Liver (tissue), 9 donors: ENCODE results near the gene TNRC6B. TPM values are rescaled to one million over a fixed set of nuclear protein-coding genes. Genes with fewer than 3 reads are reported as not detected.

Experiments used
- DNase-seq: peaks from one replicate; pipeline ENCODE4 v3.0.0-alpha.2; 2017; ENCODE audit warnings: low spot score
- H3K27ac ChIP-seq, 2 donors: one replicate each; pipeline ENCODE4 v1.7.0; 2013; ENCODE audit warnings: inconsistent platforms in 2 of 2, low read length in 2 of 2, control low read depth in 1 of 2, low read depth in 1 of 2, mild to moderate bottlenecking in 1 of 2
- H3K27me3 ChIP-seq, 4 donors: one replicate each; pipeline versions ENCODE4 v1.6.1 to v1.7.0; 2013; ENCODE audit warnings: low read length in 3 of 4, inconsistent platforms in 1 of 4, mild to moderate bottlenecking in 1 of 4, moderate library complexity in 1 of 4; ENCODE audit not compliant: control insufficient read depth in 4 of 4, insufficient read depth in 4 of 4
- H3K36me3 ChIP-seq, 4 donors: one replicate each; pipeline versions ENCODE4 v1.6.1 to v1.7.0; 2013; ENCODE audit warnings: low read length in 3 of 4, mild to moderate bottlenecking in 3 of 4, low read depth in 1 of 4, moderate library complexity in 1 of 4; ENCODE audit not compliant: control insufficient read depth in 4 of 4, insufficient read depth in 3 of 4
- H3K4me1 ChIP-seq, 4 donors: one replicate each; pipeline versions ENCODE4 v1.6.1 to v1.7.0; 2013; ENCODE audit warnings: low read length in 3 of 4, mild to moderate bottlenecking in 3 of 4, moderate library complexity in 1 of 4; ENCODE audit not compliant: control insufficient read depth in 4 of 4, insufficient read depth in 4 of 4
- H3K4me3 ChIP-seq, 3 donors: one replicate each; pipeline versions ENCODE4 v1.6.1 to v1.7.0; 2013; ENCODE audit warnings: low read length in 3 of 3, control low read depth in 1 of 3, low read depth in 1 of 3, mild to moderate bottlenecking in 1 of 3
- H3K9ac ChIP-seq, 2 donors: one replicate each; pipeline ENCODE4 v1.7.0; 2013; ENCODE audit warnings: low read length in 2 of 2, mild to moderate bottlenecking in 2 of 2, moderate library complexity in 2 of 2, control low read depth in 1 of 2, low read depth in 1 of 2
- H3K9me3 ChIP-seq, 4 donors: one replicate each; pipeline versions ENCODE4 v1.6.1 to v1.7.0; 2013; ENCODE audit warnings: low read length in 3 of 4; ENCODE audit not compliant: control insufficient read depth in 4 of 4
- EGR1 ChIP-seq, 2 donors: IDR thresholded peaks; 2 replicates each; pipeline ENCODE4 v1.6.1; 2016 to 2018; ENCODE audit warnings: antibody characterized with exemption in 2 of 2, low read depth in 2 of 2
- FOXA1 ChIP-seq: IDR thresholded peaks from 2 replicates; pipeline ENCODE4 v1.6.1; 2016; ENCODE audit warnings: antibody characterized with exemption
- FOXA2 ChIP-seq: IDR thresholded peaks from 2 replicates; pipeline ENCODE4 v1.6.1; 2016; ENCODE audit warnings: antibody characterized with exemption
- GABPA ChIP-seq, 2 donors: IDR thresholded peaks in 1 of 2; conservative IDR thresholded peaks in 1 of 2; 2 replicates each; pipeline ENCODE4 v1.6.1; 2016; ENCODE audit warnings: antibody characterized with exemption in 2 of 2, mild to moderate bottlenecking in 1 of 2, moderate library complexity in 1 of 2
- HNF4A ChIP-seq, 2 donors: conservative IDR thresholded peaks; 2 replicates each; pipeline ENCODE4 v1.6.1; 2016; ENCODE audit warnings: antibody characterized with exemption in 2 of 2, mild to moderate bottlenecking in 2 of 2
- HNF4G ChIP-seq: IDR thresholded peaks from 2 replicates; pipeline ENCODE4 v1.6.1; 2016; ENCODE audit warnings: antibody characterized with exemption
- JUND ChIP-seq, 2 donors: IDR thresholded peaks; 2 replicates each; pipeline ENCODE4 v1.6.1; 2016; ENCODE audit warnings: antibody characterized with exemption in 2 of 2
- MAX ChIP-seq: IDR thresholded peaks from 2 replicates; pipeline ENCODE4 v1.6.1; 2016; ENCODE audit warnings: antibody characterized with exemption
- NR2F2 ChIP-seq: IDR thresholded peaks from 2 replicates; pipeline ENCODE4 v1.6.1; 2016; ENCODE audit warnings: antibody characterized with exemption
- RAD21 ChIP-seq, 2 donors: IDR thresholded peaks; 2 replicates each; pipeline ENCODE4 v1.6.1; 2016; ENCODE audit warnings: antibody characterized with exemption in 2 of 2, mild to moderate bottlenecking in 2 of 2
- SP1 ChIP-seq: IDR thresholded peaks from 2 replicates; pipeline ENCODE4 v1.6.1; 2018; ENCODE audit warnings: antibody characterized with exemption, mild to moderate bottlenecking
- TAF1 ChIP-seq: conservative IDR thresholded peaks from 2 replicates; pipeline ENCODE4 v1.6.1; 2016; ENCODE audit warnings: antibody characterized with exemption, mild to moderate bottlenecking
- WGBS: extraction: QIAGEN DNeasy Blood & Tissue Kit; methylation state at CpG from one replicate; pipeline ENCODE4 v1.1.7; 2013; 5-methylcytosine and 5-hydroxymethylcytosine counted together
- polyA plus RNA-seq, 2 donors: library from polyadenylated mRNA; stranded (reverse) in 1 of 2; unstranded in 1 of 2; fragments of 200-250 nt in 1 of 2; fragments of >200 nt in 1 of 2; fragmentation: Nextera tagmentation in 1 of 2; extraction: Ambion mirVana in 1 of 2; gene quantifications; one replicate each; pipeline versions ENCODE4 v1.2.1 to v1.2.3, GENCODE V29; 2013 to 2015
- total RNA-seq, 2 donors: library from RNA; depleted of rRNA; stranded (reverse); fragments of >200 nt; gene quantifications; one replicate each; pipeline ENCODE4 v1.2.3, GENCODE V29; 2014
- TF ChIP-seq, protein P1 (sequence below): fragments of 150-350 bp; IDR thresholded peaks from 2 replicates; pipeline ENCODE4 v1.5.1; 2017; ENCODE audit warnings: improper control_type of control experiment, low read depth, low read length; ENCODE audit not compliant: missing input control
- TF ChIP-seq, protein P2 (sequence below): IDR thresholded peaks from 2 replicates; pipeline ENCODE4 v1.6.1; 2016; ENCODE audit warnings: antibody characterized with exemption
- TF ChIP-seq, protein P3 (sequence below): IDR thresholded peaks from 2 replicates; pipeline ENCODE4 v1.6.1; 2016; ENCODE audit warnings: antibody characterized with exemption, mild to moderate bottlenecking
- donor health status: healthy.
- donor health status: healthy.
- donor health status: healthy.
- donor health status: healthy.
- donor health status: healthy.

TNRC6B gene
- total and polyA plus RNA-seq, 4 donors = 4.6 to 39.1 (median 26.4) TPM

GRCh38 chr22:40294696-40295095 lies 117.0 kb downstream of the TNRC6B start (continued):
- TF ChIP-seq RAD21 (IDR thresholded peaks at IDR 0.05) (no peak), HNF4G (no peak)
- TF ChIP-seq, protein P1, sequence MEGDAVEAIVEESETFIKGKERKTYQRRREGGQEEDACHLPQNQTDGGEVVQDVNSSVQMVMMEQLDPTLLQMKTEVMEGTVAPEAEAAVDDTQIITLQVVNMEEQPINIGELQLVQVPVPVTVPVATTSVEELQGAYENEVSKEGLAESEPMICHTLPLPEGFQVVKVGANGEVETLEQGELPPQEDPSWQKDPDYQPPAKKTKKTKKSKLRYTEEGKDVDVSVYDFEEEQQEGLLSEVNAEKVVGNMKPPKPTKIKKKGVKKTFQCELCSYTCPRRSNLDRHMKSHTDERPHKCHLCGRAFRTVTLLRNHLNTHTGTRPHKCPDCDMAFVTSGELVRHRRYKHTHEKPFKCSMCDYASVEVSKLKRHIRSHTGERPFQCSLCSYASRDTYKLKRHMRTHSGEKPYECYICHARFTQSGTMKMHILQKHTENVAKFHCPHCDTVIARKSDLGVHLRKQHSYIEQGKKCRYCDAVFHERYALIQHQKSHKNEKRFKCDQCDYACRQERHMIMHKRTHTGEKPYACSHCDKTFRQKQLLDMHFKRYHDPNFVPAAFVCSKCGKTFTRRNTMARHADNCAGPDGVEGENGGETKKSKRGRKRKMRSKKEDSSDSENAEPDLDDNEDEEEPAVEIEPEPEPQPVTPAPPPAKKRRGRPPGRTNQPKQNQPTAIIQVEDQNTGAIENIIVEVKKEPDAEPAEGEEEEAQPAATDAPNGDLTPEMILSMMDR = no peak

DNA sequence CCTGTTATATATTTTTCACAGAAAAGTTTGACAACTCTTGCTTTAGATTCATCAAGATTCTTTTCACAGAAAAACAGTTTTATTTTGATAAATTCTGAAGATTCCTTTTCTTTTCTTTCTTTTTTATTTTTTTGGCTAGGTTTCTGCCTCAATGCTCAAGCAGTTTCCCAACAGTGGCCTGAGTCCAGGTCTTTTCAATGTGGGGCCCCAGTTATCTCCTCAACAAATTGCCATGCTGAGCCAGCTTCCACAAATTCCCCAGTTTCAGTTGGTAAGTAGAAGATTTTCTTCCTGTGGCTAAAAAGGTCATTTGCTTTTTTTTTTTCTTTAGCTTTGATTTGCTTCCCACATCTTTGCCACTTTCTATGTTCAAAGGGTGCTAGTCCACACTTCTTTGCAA lies 122.6 kb downstream of the TNRC6B start:
- H3K9me3 ChIP-seq = no peaks in the 10 kb centered on the region
- H3K4me3 ChIP-seq = no peak overlapping the region
- no peak for DNase-seq
- H3K27ac ChIP-seq = no peak overlapping the region
- H3K9ac ChIP-seq = no peak overlapping the region
- no peak for TF ChIP-seq HNF4G
- H3K27me3 ChIP-seq = no peaks in the 10 kb centered on the region
- H3K4me1 ChIP-seq = no peaks in the 10 kb centered on the region
- peaks cover 11 to 41% (median 33%) of the 10 kb centered on the region in 4 donors for H3K36me3 ChIP-seq

- no peak for DNase-seq
- H3K27ac ChIP-seq = no peak overlapping the region
- no peak overlapping the region for H3K9ac ChIP-seq
- H3K36me3 ChIP-seq = peaks cover 8 to 41% (median 30%) of the 10 kb centered on the region in 4 donors
- 95% methylated on average over 11 of the region's 11 CpGs for WGBS
- H3K9me3 ChIP-seq = no peaks in the 10 kb centered on the region
- H3K27me3 ChIP-seq = no peaks in the 10 kb centered on the region
- no peak for TF ChIP-seq SP1
- no peak for TF ChIP-seq HNF4G
- no peak for TF ChIP-seq GABPA (IDR thresholded peaks at IDR 0.05 in 1 of 2, conservative IDR thresholded peaks at IDR 0.05 in 1 of 2)
- no peak for TF ChIP-seq MAX
- no peak overlapping the region for H3K4me3 ChIP-seq
- no peaks in the 10 kb centered on the region for H3K4me1 ChIP-seq
Measured at GRCh38 chr22:40300884-40301672, 123.4 kb downstream of the TNRC6B start.

GRCh38 chr22:40302149-40302548 lies 124.4 kb downstream of the TNRC6B start:
- H3K9me3 ChIP-seq = no peaks in the 10 kb centered on the region
- H3K9ac ChIP-seq = no peak overlapping the region
- no peaks in the 10 kb centered on the region for H3K27me3 ChIP-seq
- H3K4me3 ChIP-seq = no peak overlapping the region
- H3K27ac ChIP-seq = no peak overlapping the region
- WGBS = 96% methylated on average over 11 of the region's 11 CpGs
- DNase-seq = no peak
- peaks cover 8 to 40% (median 29%) of the 10 kb centered on the region in 4 donors for H3K36me3 ChIP-seq
- no peaks in the 10 kb centered on the region for H3K4me1 ChIP-seq
- no peak for TF ChIP-seq EGR1 (IDR thresholded peaks at IDR 0.05; ENCODE audit: low read depth in 2 of 2)
- TF ChIP-seq, protein P2, sequence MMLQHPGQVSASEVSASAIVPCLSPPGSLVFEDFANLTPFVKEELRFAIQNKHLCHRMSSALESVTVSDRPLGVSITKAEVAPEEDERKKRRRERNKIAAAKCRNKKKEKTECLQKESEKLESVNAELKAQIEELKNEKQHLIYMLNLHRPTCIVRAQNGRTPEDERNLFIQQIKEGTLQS = no peak
- TF ChIP-seq, protein P3, sequence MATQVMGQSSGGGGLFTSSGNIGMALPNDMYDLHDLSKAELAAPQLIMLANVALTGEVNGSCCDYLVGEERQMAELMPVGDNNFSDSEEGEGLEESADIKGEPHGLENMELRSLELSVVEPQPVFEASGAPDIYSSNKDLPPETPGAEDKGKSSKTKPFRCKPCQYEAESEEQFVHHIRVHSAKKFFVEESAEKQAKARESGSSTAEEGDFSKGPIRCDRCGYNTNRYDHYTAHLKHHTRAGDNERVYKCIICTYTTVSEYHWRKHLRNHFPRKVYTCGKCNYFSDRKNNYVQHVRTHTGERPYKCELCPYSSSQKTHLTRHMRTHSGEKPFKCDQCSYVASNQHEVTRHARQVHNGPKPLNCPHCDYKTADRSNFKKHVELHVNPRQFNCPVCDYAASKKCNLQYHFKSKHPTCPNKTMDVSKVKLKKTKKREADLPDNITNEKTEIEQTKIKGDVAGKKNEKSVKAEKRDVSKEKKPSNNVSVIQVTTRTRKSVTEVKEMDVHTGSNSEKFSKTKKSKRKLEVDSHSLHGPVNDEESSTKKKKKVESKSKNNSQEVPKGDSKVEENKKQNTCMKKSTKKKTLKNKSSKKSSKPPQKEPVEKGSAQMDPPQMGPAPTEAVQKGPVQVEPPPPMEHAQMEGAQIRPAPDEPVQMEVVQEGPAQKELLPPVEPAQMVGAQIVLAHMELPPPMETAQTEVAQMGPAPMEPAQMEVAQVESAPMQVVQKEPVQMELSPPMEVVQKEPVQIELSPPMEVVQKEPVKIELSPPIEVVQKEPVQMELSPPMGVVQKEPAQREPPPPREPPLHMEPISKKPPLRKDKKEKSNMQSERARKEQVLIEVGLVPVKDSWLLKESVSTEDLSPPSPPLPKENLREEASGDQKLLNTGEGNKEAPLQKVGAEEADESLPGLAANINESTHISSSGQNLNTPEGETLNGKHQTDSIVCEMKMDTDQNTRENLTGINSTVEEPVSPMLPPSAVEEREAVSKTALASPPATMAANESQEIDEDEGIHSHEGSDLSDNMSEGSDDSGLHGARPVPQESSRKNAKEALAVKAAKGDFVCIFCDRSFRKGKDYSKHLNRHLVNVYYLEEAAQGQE = no peak
- TF ChIP-seq TAF1 = no peak
- no peak for TF ChIP-seq GABPA (IDR thresholded peaks at IDR 0.05 in 1 of 2, conservative IDR thresholded peaks at IDR 0.05 in 1 of 2)
- TF ChIP-seq MAX = no peak
- TF ChIP-seq FOXA1 = no peak
- TF ChIP-seq FOXA2 = no peak
- no peak for TF ChIP-seq RAD21 (IDR thresholded peaks at IDR 0.05)
- TF ChIP-seq JUND (IDR thresholded peaks at IDR 0.05) = no peak
- no peak for TF ChIP-seq NR2F2
- no peak for TF ChIP-seq SP1
- TF ChIP-seq, protein P1 = no peak
- TF ChIP-seq HNF4A (conservative IDR thresholded peaks at IDR 0.05) = no peak
